ENCODE measurements around the gene SYT1. TPM values are rescaled to one million over a fixed set of nuclear protein-coding genes. Genes with fewer than 3 reads are reported as not detected.
A peak's percentile ranks its signal among the peaks of the same experiment; 100 is the strongest.

The SYT1 gene
- polyA plus RNA-seq, 6 donors from 2014 or later, result 0.05 to 0.97 (median 0.29) TPM; not detected in 1

DNA sequence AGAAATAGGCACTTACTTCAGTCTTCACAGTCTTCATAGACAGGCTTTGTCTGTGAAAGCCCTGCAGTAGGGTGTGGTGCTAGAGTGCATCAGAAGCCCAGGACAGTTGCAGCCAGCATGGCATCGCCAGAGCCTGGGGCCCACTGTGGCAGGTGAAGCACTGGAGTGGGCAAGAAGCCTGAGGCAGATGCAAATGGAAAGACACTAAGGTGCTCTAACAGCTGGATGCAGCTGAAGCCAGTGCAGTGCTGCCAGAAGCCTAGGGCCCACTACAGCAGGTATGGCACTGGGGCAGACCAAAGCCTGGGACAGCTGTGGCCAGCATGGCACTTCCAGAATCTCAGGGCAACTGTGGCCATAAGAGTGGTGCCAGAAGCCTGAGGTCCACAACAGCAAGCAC, 358.6 kb downstream of the SYT1 start:
- DNase-seq (no peak), ATAC-seq (ENCODE audit: low read depth in 2 of 2) (no peak)
- Mint-ChIP-seq H3K27ac (no peak overlapping the region), H3K4me3 (no peak overlapping the region), H3K4me1 (no peaks in the 10 kb centered on the region), H3K9me3 (peaks cover 9 to 22% (median 17%) of the 10 kb centered on the region in 7 donors), H3K27me3 (no peaks in the 10 kb centered on the region), H3K36me3 (peaks cover 0 to 8% of the 10 kb centered on the region in 2 donors)

DNA sequence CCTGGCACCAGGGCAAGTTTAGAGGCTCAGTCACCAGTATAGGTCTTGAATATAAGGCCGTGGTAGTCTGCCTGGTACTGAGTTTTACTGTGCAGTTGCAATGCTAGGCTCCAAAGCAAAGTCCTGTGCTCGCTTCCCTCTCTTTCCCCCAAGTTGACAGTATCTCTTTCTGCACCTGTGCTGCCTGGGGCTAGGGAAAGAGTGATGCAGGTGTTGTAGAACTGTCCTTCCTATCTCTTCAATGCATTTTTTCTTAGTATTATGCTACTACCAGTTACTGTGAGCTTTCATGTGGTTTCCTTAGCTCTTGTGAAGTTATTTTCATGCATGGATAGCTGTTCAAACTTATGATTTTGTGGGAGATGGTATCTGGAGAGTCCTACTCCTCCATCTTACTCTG, 359.2 kb downstream of the SYT1 start:
- no peak overlapping the region for H3K27ac Mint-ChIP-seq
- peaks cover 12 to 22% (median 17%) of the 10 kb centered on the region in 7 donors for H3K9me3 Mint-ChIP-seq
- DNase-seq (no peak), ATAC-seq (ENCODE audit: low read depth in 2 of 2) (no peak)
- H3K36me3 Mint-ChIP-seq, result peaks cover 0 to 8% of the 10 kb centered on the region in 2 donors
- no peaks in the 10 kb centered on the region for H3K27me3 Mint-ChIP-seq
- H3K4me3 Mint-ChIP-seq, result no peak overlapping the region
- H3K4me1 Mint-ChIP-seq, result no peaks in the 10 kb centered on the region

- Mint-ChIP-seq H3K4me3 (no peak overlapping the region), H3K9me3 (peaks cover 5 to 17% (median 8%) of the 10 kb centered on the region in 7 donors)
Measured at GRCh38 chr12:79227091-79227490, 362.5 kb downstream of the SYT1 start.

GRCh38 chr12:79227646-79228045, 363.1 kb downstream of the SYT1 start:
- peaks cover 0 to 3% of the 10 kb centered on the region in 2 donors for H3K36me3 Mint-ChIP-seq
- H3K27me3 Mint-ChIP-seq, result no peaks in the 10 kb centered on the region
- no peak overlapping the region for H3K4me3 Mint-ChIP-seq
- DNase-seq, result no peak
- ATAC-seq (ENCODE audit: low read depth in 2 of 2), result no peak
- no peaks in the 10 kb centered on the region for H3K4me1 Mint-ChIP-seq
- no peak overlapping the region for H3K27ac Mint-ChIP-seq
- H3K9me3 Mint-ChIP-seq, result peaks cover 3 to 14% (median 4%) of the 10 kb centered on the region in 7 donors

More at GRCh38 chr12:79227091-79227490, 362.5 kb downstream of the SYT1 start:
- H3K27me3 Mint-ChIP-seq, result no peaks in the 10 kb centered on the region
- ATAC-seq (ENCODE audit: low read depth in 2 of 2) (no peak), DNase-seq (no peak)
- no peak overlapping the region for H3K27ac Mint-ChIP-seq
- H3K36me3 Mint-ChIP-seq, result peaks cover 0 to 8% of the 10 kb centered on the region in 2 donors
- H3K4me1 Mint-ChIP-seq, result no peaks in the 10 kb centered on the region

- no peak for DNase-seq
- peak in 1 of 2 donors; percentile 77 for ATAC-seq (ENCODE audit: low read depth in 2 of 2)
- Mint-ChIP-seq H3K27me3 (no peaks in the 10 kb centered on the region), H3K4me1 (peaks cover 0 to 12% (median 0%) of the 10 kb centered on the region in 3 donors), H3K9me3 (peaks cover 0 to 7% (median 0%) of the 10 kb centered on the region in 7 donors), H3K36me3 (no peaks in the 10 kb centered on the region), H3K4me3 (peak overlapping the region in 1 of 8 donors; percentile 36), H3K27ac (peak overlapping the region in 1 of 6 donors; percentile 46)
Measured at GRCh38 chr12:79233341-79233781, 368.8 kb downstream of the SYT1 start.

GRCh38 chr12:79236920-79237319, 372.3 kb downstream of the SYT1 start:
- H3K4me3 Mint-ChIP-seq, result no peak overlapping the region
- DNase-seq (no peak), ATAC-seq (ENCODE audit: low read depth in 2 of 2) (no peak)
- no peaks in the 10 kb centered on the region for H3K27me3 Mint-ChIP-seq
- H3K36me3 Mint-ChIP-seq, result no peaks in the 10 kb centered on the region
- peaks cover 0 to 12% (median 0%) of the 10 kb centered on the region in 3 donors for H3K4me1 Mint-ChIP-seq
- no peak overlapping the region for H3K27ac Mint-ChIP-seq
- H3K9me3 Mint-ChIP-seq, result no peaks in the 10 kb centered on the region

DNA sequence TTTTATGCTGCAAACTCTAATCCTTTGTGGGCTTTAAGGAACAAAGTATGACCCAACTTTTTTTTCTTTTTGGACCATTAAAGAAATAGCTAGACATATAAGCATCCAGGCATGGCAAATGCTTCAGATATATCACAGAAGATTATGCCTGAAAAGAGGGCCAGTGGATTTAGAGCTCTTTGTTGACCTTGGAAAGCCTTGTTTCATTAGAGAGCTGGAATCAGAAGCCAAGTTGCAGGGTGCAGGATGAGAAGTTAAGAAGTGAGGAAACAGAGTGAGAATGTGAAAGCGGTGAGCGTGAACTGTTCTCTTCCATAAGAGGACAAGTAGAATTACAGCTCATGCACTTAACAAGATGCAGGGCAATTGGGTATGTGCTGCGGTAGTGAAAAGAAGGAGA, 373.7 kb downstream of the SYT1 start:
- H3K4me1 Mint-ChIP-seq, result peaks cover 0 to 8% (median 0%) of the 10 kb centered on the region in 3 donors
- DNase-seq (no peak), ATAC-seq (ENCODE audit: low read depth in 2 of 2) (no peak)
- H3K27me3 Mint-ChIP-seq, result no peaks in the 10 kb centered on the region
- H3K27ac Mint-ChIP-seq, result no peak overlapping the region
- H3K9me3 Mint-ChIP-seq, result peaks cover 0 to 3% (median 0%) of the 10 kb centered on the region in 7 donors
- no peaks in the 10 kb centered on the region for H3K36me3 Mint-ChIP-seq
- H3K4me3 Mint-ChIP-seq, result no peak overlapping the region

- H3K27ac Mint-ChIP-seq, result no peak overlapping the region
- no peaks in the 10 kb centered on the region for H3K4me1 Mint-ChIP-seq
- no peak for ATAC-seq (ENCODE audit: low read depth in 2 of 2)
- H3K36me3 Mint-ChIP-seq, result no peaks in the 10 kb centered on the region
- no peak for DNase-seq
- no peak overlapping the region for H3K4me3 Mint-ChIP-seq
- H3K27me3 Mint-ChIP-seq, result no peaks in the 10 kb centered on the region
- peaks cover 0 to 14% (median 2%) of the 10 kb centered on the region in 7 donors for H3K9me3 Mint-ChIP-seq
Measured at GRCh38 chr12:79247494-79247893, 382.9 kb downstream of the SYT1 start.

GRCh38 chr12:79250186-79250585, 385.6 kb downstream of the SYT1 start:
- Mint-ChIP-seq H3K27ac (no peak overlapping the region), H3K4me3 (no peak overlapping the region), H3K36me3 (no peaks in the 10 kb centered on the region), H3K9me3 (peaks cover 0 to 14% (median 0%) of the 10 kb centered on the region in 7 donors), H3K4me1 (no peaks in the 10 kb centered on the region), H3K27me3 (peaks cover 0 to 4% (median 0%) of the 10 kb centered on the region in 3 donors)
- DNase-seq, result no peak
- ATAC-seq (ENCODE audit: low read depth in 2 of 2), result no peak

DNA sequence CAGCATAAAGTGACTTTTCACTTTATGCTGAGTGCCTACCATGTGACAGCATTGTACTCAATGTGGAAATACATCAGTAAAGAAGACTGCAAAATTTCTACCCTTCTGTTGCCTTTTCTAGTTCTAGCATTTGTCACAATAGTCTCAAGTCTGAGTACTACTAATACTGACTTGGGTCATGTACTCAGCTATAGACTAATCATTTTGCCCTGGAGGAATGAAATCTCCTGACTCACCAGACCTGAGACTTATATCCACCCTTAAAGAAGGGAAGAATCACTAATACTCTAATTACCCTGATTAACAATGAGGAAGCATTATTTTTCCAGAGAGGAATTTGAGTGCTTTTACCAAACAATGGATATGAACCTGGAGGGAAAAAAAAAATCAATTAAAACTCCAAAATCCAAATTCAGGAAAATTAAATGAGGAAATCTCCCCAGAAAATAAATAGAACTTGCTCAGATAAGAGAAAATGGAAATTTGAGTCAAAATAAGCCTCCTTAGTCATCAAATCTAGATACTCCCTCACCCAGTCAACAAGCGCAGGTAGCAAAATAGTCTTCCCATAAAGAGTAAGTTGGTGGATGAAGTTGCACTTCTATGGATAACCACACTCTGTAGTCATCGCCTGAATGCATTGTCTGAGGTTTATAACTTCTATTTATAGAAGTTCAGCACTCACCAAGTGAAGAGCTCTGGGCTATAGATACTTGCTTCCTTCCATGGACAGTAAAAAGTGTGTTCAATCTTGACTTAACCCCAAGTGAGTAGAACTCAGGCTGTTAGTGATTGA, 386.6 kb downstream of the SYT1 start:
- Mint-ChIP-seq H3K9me3 (peaks cover 0 to 14% (median 1%) of the 10 kb centered on the region in 7 donors), H3K4me1 (no peaks in the 10 kb centered on the region), H3K36me3 (no peaks in the 10 kb centered on the region), H3K27ac (no peak overlapping the region), H3K4me3 (no peak overlapping the region), H3K27me3 (peaks cover 0 to 4% (median 0%) of the 10 kb centered on the region in 3 donors)
- DNase-seq (no peak), ATAC-seq (ENCODE audit: low read depth in 2 of 2) (no peak)

DNA sequence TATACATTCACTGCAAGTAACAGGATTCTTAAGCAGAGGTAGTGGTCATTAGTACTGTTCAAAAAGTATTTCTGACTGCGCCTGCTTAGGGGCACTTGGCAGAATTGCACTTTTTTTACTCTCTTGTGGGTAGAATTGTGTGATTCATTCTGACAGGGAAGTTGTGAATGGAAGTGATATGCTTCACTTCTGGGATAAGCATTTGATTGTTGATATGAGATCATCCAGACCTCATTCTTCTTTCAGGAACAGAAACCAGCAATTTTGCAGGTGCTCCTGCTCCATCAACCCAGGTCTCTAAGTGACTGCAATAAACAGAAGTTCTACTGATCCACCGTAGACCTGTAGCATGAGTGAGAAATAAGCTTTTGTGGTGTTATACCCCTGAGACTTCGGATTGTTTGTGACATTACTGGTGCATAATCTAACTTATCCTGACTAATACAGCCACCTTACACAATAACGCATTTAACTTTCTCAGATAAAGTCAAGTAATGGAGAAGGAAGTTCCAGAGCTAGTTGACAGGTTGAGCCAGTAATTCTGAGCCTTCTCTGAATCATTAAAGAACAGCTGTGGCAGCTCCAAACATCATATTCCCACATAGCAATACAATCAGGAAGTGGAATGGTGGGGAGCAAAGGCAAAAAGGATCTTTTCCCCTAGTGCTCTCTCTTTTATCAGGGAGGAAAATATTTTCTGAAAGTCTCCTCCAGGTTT, 387.9 kb downstream of the SYT1 start:
- peaks cover 0 to 4% (median 0%) of the 10 kb centered on the region in 3 donors for H3K27me3 Mint-ChIP-seq
- no peak overlapping the region for H3K27ac Mint-ChIP-seq
- H3K4me1 Mint-ChIP-seq, result no peaks in the 10 kb centered on the region
- no peak overlapping the region for H3K4me3 Mint-ChIP-seq
- no peak for ATAC-seq (ENCODE audit: low read depth in 2 of 2)
- no peaks in the 10 kb centered on the region for H3K36me3 Mint-ChIP-seq
- no peak for DNase-seq
- H3K9me3 Mint-ChIP-seq, result peaks cover 0 to 12% (median under 1%) of the 10 kb centered on the region in 7 donors

- Mint-ChIP-seq H3K27me3 (peaks cover 0 to 4% (median 0%) of the 10 kb centered on the region in 3 donors), H3K27ac (no peak overlapping the region), H3K4me1 (no peaks in the 10 kb centered on the region), H3K36me3 (no peaks in the 10 kb centered on the region), H3K9me3 (peaks cover 0 to 3% (median 0%) of the 10 kb centered on the region in 7 donors), H3K4me3 (no peak overlapping the region)
- ATAC-seq (ENCODE audit: low read depth in 2 of 2) (no peak), DNase-seq (no peak)
Measured at GRCh38 chr12:79255288-79255687, 390.7 kb downstream of the SYT1 start.

DNA sequence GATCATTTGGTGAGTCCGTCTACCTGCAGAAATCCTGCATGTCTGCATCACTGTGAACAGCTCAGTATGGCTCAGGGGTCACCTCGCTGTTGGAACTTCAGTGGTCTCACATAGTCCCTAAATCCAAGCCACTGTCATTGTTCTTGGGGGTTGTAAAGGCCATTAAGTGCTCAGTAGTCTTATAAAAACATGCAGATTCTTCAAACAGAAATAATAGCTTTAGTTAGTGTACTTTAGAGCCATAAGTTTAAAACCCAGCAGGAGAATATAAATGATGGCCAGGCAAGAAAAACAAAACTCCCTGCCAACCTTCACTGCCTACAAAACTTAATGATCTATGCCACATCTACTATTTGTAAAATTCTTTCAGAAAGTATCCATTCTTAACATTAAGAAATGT, 396.3 kb downstream of the SYT1 start:
- Mint-ChIP-seq H3K36me3 (no peaks in the 10 kb centered on the region), H3K9me3 (peaks cover 0 to 2% (median 0%) of the 10 kb centered on the region in 7 donors), H3K27me3 (no peaks in the 10 kb centered on the region), H3K4me1 (no peaks in the 10 kb centered on the region), H3K4me3 (no peak overlapping the region), H3K27ac (no peak overlapping the region)
- DNase-seq, result no peak
- no peak for ATAC-seq (ENCODE audit: low read depth in 2 of 2)

GRCh38 chr12:79262938-79263337, 398.4 kb downstream of the SYT1 start:
- Mint-ChIP-seq H3K36me3 (no peaks in the 10 kb centered on the region), H3K9me3 (no peaks in the 10 kb centered on the region), H3K27ac (no peak overlapping the region), H3K27me3 (peaks cover 0 to 4% (median 0%) of the 10 kb centered on the region in 3 donors), H3K4me1 (no peaks in the 10 kb centered on the region), H3K4me3 (no peak overlapping the region)
- ATAC-seq (ENCODE audit: low read depth in 2 of 2) (no peak), DNase-seq (no peak)
